ENCODE data around the gene NEK10. TPM values are rescaled to one million over a fixed set of nuclear protein-coding genes. Genes with fewer than 3 reads are reported as not detected.

Gene NEK10
- total RNA-seq, 4 donors from 2014 or later, result 0.58 to 2.5 (median 1.1) TPM

- no peaks in the 10 kb centered on the region for H3K27me3 ChIP-seq
- DNase-seq (ENCODE audit: extremely low spot score), result no peak
- intact Hi-C loops (cut with DNase I), result loop anchor here (2.0 to 10.0 kb wide), 3 partner anchors 145 to 551 kb away; no protein-coding TSS in a partner anchor
- no peak overlapping the region for H3K27ac ChIP-seq (replicated peaks in 1 of 4)
- TF ChIP-seq POLR2A (IDR thresholded peaks at IDR 0.05; ENCODE audit: low read depth) (no peak), CTCF (IDR thresholded peaks at IDR 0.05) (peak; percentile 84 to 92 (median 89))
- H3K4me1 ChIP-seq, result peaks cover 4 to 5% (median 5%) of the 10 kb centered on the region in 4 donors
- no peak overlapping the region for H3K4me3 ChIP-seq
- H3K36me3 ChIP-seq, result no peaks in the 10 kb centered on the region
- H3K9me3 ChIP-seq, result no peaks in the 10 kb centered on the region
- 40% methylated on average over 2 of the region's 2 CpGs for WGBS
Measured at GRCh38 chr3:27134171-27134796, 234.9 kb downstream of the NEK10 start.

- no peaks in the 10 kb centered on the region for H3K27me3 ChIP-seq
- no peak for DNase-seq (ENCODE audit: extremely low spot score)
- WGBS, result 55% methylated on average over 2 of the region's 2 CpGs
- TF ChIP-seq EP300 (IDR thresholded peaks at IDR 0.05) (no peak), POLR2AphosphoS5 (IDR thresholded peaks at IDR 0.05) (no peak), CTCF (IDR thresholded peaks at IDR 0.05) (no peak), POLR2A (IDR thresholded peaks at IDR 0.05; ENCODE audit: low read depth) (no peak)
- H3K9me3 ChIP-seq, result no peaks in the 10 kb centered on the region
- H3K27ac ChIP-seq (replicated peaks in 1 of 4), result no peak overlapping the region
- intact Hi-C loops (cut with DNase I), result loop anchor here (10.0 kb wide), 2 partner anchors 332 to 552 kb away; no protein-coding TSS in a partner anchor
- H3K4me1 ChIP-seq, result peaks cover 3 to 5% (median 4%) of the 10 kb centered on the region in 4 donors
- no peaks in the 10 kb centered on the region for H3K36me3 ChIP-seq
- no peak overlapping the region for H3K4me3 ChIP-seq
Measured at GRCh38 chr3:27133060-27133459, 236.1 kb downstream of the NEK10 start.

GRCh38 chr3:27130796-27131195, 238.4 kb downstream of the NEK10 start:
- Histone ChIP-seq H3K27ac (replicated peaks in 1 of 4) (no peak overlapping the region), H3K36me3 (no peaks in the 10 kb centered on the region), H3K27me3 (no peaks in the 10 kb centered on the region), H3K9me3 (no peaks in the 10 kb centered on the region), H3K4me3 (no peak overlapping the region), H3K4me1 (peaks cover 0 to 5% (median 4%) of the 10 kb centered on the region in 4 donors)
- TF ChIP-seq CTCF (IDR thresholded peaks at IDR 0.05) (no peak), EP300 (IDR thresholded peaks at IDR 0.05) (no peak), POLR2AphosphoS5 (IDR thresholded peaks at IDR 0.05) (no peak), POLR2A (IDR thresholded peaks at IDR 0.05; ENCODE audit: low read depth) (no peak)
- DNase-seq (ENCODE audit: extremely low spot score), result no peak
- 82% methylated on average over 1 of the region's 1 CpG for WGBS
- intact Hi-C loops (cut with DNase I), result loop anchor here (10.0 kb wide), 2 partner anchors 334 to 554 kb away; no protein-coding TSS in a partner anchor

GRCh38 chr3:27127879-27128278, 241.3 kb downstream of the NEK10 start:
- Histone ChIP-seq H3K27me3 (no peaks in the 10 kb centered on the region), H3K4me1 (no peaks in the 10 kb centered on the region)
- 73% methylated on average over 3 of the region's 3 CpGs for WGBS

More at GRCh38 chr3:27127879-27128278, 241.3 kb downstream of the NEK10 start:
- Histone ChIP-seq H3K36me3 (no peaks in the 10 kb centered on the region), H3K4me3 (no peak overlapping the region), H3K9me3 (no peaks in the 10 kb centered on the region), H3K27ac (replicated peaks in 1 of 4) (no peak overlapping the region)
- intact Hi-C loops (cut with DNase I), result no loop called here
- no peak for DNase-seq (ENCODE audit: extremely low spot score)
- TF ChIP-seq EP300 (IDR thresholded peaks at IDR 0.05) (no peak), POLR2AphosphoS5 (IDR thresholded peaks at IDR 0.05) (no peak), POLR2A (IDR thresholded peaks at IDR 0.05; ENCODE audit: low read depth) (no peak), CTCF (IDR thresholded peaks at IDR 0.05) (no peak)
